T-helper 1 cell treated with Interleukin-12 subunit alpha and Interleukin-12 subunit beta and Interleukin-4 antibody, amounts not matched to agents 30 ng/mL and 1 ng/mL, for 36 hours (primary cell): Measurements from ENCODE around the gene MGAT4C. TPM values are rescaled to one million over a fixed set of nuclear protein-coding genes. Genes with fewer than 3 reads are reported as not detected.
"Not testable (repeated sequence)": the region's sequence is repeated elsewhere in the genome, so short reads cannot be mapped to it uniquely, and the experiment has no call there.

Experiments
- intact Hi-C: fragments of 100-400 bp; cut with micrococcal nuclease; formaldehyde crosslinking; loops from one replicate; pipeline ENCODE4 v1.15.1; 2024
- total RNA-seq: library from RNA; stranded (reverse); gene quantifications from 2 replicates; pipeline ENCODE4 v1.2.3, GENCODE V29; 2022

MGAT4C gene
- total RNA-seq, 1 donor from 2014 or later: not detected

DNA sequence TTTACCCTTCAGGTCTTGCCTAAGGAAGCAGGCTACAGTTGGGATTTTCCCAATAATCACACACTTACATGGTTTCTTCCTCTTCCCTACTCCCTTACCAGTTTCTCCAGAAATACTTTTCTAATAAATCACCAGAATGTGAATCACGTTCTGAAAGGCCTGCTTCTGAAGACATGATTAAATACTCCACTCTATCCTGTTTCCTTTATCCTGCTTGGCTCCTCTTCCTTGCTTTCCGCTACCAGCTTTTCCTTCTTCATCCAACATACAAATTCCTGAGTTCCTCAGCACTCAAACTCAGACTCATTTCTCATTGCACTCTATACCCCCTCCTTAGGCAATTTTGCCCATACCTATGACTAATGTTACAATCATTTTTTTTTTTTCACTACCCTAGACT, 118.3 kb downstream of the MGAT4C start:
- intact Hi-C loops: no loop called here

DNA sequence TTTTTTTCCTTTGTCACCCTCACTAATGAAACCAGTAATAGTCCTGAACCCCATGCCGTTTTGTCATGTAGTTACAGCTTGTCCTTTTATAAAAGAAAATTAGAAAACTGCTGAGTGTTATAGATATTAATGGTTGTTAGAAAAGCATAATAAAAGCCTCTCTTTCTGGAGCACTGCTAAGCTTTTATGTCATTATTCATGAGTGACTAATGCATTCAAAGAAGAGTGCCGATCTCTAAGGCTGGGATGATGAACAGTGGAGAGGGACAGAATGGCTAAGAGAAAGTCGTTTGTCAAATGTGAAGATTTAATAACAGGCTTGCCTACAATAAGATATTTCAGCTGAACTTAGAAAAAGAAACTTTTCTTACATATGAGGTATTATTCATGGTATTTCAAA, 121.6 kb downstream of the MGAT4C start:
- intact Hi-C loops: no loop called here

GRCh38 chr12:86126900-86127299, 129.3 kb downstream of the MGAT4C start:
- intact Hi-C loops: not testable (repeated sequence)

- intact Hi-C loops: no loop called here
Measured at GRCh38 chr12:86122846-86123468, 133.2 kb downstream of the MGAT4C start.

GRCh38 chr12:86118161-86118560, 138.0 kb downstream of the MGAT4C start:
- intact Hi-C loops: no loop called here

- intact Hi-C loops: no loop called here
Measured at GRCh38 chr12:86117711-86118110, 138.5 kb downstream of the MGAT4C start.

- intact Hi-C loops: no loop called here
Measured at GRCh38 chr12:86104087-86104486, 152.1 kb downstream of the MGAT4C start.

DNA sequence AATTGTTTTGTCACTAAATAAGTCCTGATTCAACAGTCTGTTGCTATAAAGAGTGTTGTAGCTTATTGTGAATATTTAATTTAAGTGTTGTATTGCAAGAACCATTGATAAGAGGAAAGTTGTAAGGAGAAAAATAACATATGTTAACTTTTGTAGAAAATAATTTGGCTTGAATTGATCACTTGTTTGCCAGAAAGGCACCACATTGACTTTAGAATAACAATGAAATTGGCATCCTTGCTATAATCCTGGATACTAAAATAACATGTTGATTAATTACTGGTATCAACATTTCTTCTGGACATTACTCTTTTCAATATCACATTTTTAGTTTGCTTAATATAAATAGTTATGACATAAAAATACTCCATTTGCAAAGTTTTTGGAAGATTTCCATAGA, 159.0 kb downstream of the MGAT4C start:
- intact Hi-C loops: no loop called here

DNA sequence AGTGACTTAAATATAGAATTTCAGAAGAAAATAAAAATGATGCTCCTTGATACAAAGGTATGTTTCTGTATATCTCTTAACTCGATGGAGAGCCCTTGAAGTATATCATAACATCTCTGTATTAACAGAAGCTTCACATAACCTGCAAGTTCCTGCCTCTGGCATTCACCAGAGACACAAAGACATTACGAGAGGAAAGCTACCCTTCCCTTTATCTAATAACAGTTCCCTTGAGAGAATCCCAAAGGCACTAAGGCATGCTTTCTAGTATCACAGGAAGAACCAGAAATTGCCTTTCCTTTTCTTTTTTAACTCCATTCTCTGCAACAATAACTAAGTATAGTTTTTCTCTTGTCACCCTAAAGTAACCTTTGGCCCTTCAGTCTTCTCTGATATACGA, 164.5 kb downstream of the MGAT4C start:
- intact Hi-C loops: no loop called here

- intact Hi-C loops: no loop called here
Measured at GRCh38 chr12:86081843-86082242, 174.3 kb downstream of the MGAT4C start.

- intact Hi-C loops: not testable (repeated sequence)
Measured at GRCh38 chr12:86059052-86059451, 197.1 kb downstream of the MGAT4C start.

GRCh38 chr12:86057092-86057845, 198.9 kb downstream of the MGAT4C start:
- intact Hi-C loops: no loop called here

DNA sequence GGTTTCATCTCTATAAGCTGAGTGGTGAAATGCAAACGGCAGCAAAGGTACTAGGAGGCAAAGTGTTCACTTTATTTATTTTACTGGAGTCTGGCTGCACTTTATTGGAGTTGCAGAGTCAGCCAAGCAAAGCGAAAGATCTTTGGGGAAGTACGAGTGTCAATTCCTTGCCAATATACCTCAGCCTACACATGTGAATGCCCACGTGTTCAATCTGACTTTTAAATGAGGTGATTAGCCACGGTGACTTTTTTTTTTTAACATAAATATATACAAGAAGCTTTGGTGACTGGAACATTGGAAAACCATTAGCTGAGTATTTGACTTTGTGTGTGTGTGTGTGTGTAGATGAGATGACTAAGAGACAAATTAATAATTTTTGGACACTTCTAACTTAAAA, 203.3 kb downstream of the MGAT4C start:
- intact Hi-C loops: no loop called here

GRCh38 chr12:86050010-86050409, 206.2 kb downstream of the MGAT4C start:
- intact Hi-C loops: no loop called here

GRCh38 chr12:86044396-86044795, 211.8 kb downstream of the MGAT4C start:
- intact Hi-C loops: no loop called here

DNA sequence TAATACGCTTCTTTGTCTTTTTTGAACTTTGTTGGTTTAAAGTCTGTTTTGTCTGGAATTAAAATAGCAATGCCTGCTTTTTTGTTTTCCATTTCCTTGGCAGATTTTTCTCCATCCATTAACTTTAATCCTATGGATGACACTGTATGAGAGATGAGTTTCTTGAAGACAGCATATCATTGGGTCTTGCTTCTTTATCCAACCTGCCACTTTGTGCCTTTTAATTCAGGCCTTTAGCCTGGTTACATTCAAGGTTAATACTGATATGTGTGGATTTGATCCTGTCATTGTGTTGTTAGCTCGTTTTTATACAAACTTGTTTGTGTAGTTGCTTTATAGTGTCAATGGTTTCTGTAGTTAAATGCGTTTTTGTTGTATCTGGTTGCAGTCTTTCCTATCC, 214.1 kb downstream of the MGAT4C start:
- intact Hi-C loops: no loop called here

DNA sequence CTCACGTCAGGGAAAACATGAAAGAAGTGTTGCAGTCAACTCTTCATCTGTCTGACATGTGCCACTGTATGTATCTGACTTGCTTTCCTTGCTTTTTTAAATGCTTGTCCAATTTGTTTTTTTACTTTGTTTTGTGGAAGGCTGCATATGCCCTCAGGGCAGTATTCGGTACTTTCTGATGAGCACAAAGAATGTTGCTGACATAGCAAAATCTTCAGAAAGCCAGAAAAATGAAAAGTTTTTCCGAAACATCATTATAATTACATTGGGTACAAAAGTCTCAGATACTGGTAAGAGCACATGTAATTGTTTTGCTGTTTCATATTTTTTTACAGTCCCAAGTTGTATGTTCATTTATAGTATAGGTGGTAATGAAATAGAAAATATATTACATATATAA, 237.8 kb downstream of the MGAT4C start:
- intact Hi-C loops: no loop called here

GRCh38 chr12:86015026-86015425, 241.2 kb downstream of the MGAT4C start:
- intact Hi-C loops: no loop called here

DNA sequence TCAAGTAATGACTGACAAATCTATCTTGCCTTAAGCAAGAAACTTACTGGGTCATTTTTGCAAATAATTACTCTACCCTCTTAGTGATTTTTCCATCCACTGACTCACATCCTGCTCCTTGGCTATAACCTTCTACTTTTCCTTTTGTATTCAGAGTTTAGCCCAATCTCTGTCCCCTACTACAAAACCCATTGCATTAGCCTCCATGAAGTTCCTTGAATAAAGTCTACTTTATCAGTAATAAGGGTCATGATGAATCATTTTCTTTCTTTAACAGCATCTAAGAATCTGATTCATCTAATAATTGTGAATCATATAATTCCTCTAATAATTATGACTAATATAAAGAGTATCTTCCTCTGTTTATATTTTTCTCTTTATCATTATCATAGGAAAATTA, 249.5 kb downstream of the MGAT4C start:
- intact Hi-C loops: no loop called here

DNA sequence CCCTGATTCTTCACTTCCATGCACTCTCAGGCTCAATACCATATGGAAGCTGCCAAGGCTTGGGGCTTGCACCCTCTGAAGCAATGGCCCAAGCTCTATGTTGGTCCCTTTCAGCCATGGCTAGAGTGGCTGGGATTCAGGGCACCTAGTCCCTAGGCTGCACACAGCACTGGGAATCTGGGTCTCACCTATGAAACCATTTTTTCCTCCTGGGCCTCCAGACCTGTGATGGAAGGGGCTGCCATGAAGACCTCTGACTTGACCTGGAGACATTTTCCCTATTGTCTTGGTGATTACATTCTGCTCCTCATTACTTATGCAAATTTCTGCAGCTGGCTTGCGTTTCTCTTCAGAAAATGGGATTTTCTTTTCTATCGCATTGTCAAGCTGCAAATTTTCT, 258.1 kb downstream of the MGAT4C start:
- intact Hi-C loops: no loop called here

- intact Hi-C loops: no loop called here
Measured at GRCh38 chr12:85996280-85996679, 259.9 kb downstream of the MGAT4C start.

GRCh38 chr12:85993746-85994145, 262.4 kb downstream of the MGAT4C start:
- intact Hi-C loops: no loop called here

DNA sequence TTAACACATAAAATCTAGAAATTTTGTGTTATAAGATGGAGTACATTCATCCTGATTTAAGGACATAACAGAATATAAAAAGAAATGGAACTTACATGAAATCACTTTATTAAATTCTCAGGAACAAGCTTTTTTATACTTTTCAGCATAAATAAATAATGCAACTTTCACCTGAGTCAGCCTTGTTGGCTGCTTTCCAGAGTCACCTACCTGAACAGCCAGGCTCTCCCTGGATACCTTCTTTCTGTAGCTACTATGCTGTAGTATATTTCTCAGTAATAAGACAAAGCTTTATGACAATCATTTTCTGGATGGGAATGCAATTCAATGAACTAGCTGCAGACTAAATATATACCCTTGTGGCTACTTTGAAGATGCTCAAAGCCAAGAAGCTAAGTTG, 270.2 kb downstream of the MGAT4C start:
- intact Hi-C loops: no loop called here
